Measurements from ENCODE around the gene IQCM.

DNA sequence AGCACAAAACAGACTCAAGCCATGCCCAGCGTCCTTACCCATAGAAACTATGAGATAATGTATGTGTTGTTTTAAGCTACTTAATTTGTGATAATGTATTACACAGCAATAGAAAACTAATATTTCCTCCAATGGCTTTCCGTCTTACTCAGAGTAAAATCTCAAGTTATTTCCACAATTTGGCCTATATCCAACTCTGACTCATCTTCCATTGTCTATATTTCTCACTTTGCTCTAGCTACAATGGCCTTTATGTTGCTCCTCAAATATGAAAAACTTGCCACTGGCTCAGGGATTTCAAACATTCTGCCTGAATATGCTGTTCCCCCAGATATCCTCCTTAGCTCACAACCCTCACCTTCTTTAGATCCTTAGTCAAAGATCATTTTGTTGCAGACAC is 31.6 kb downstream of the IQCM start:
- TF ChIP-seq CTCF (optimal IDR thresholded peaks at IDR 0.05 in 1 of 3, IDR thresholded peaks at IDR 0.05 in 1 of 3, conservative IDR thresholded peaks at IDR 0.05 in 1 of 3; ENCODE audit: extremely low read depth in 1 of 3, insufficient read depth in 2 of 3, low read length in 3 of 3) = no peak
- no peak for TF ChIP-seq EZH2 (IDR thresholded peaks at IDR 0.05; ENCODE audit: low read length)
